H1 (cell line): ENCODE data around the gene E2F1. TPM values are rescaled to one million over a fixed set of nuclear protein-coding genes. Genes with fewer than 3 reads are reported as not detected.

Source experiments
- CREB1 ChIP-seq: IDR thresholded peaks from 2 replicates; pipeline ENCODE4 v1.6.1; 2012; ENCODE audit warnings: inconsistent platforms
- EP300 ChIP-seq, 2 experiments: IDR thresholded peaks; 1 replicate in 1 of 2; 2 replicates in 1 of 2; pipeline ENCODE4 v1.6.1; 2011 to 2012; ENCODE audit warnings: low read depth in 2 of 2, low read length in 2 of 2, mild to moderate bottlenecking in 2 of 2, borderline replicate concordance in 1 of 2, inconsistent platforms in 1 of 2, moderate library complexity in 1 of 2
- KDM1A ChIP-seq: fragments of 200-600, 300-600 bp; sonication (generic); IDR thresholded peaks from 2 replicates; pipeline ENCODE4 v1.7.1; 2016; ENCODE audit warnings: mild to moderate bottlenecking, low read length, borderline replicate concordance
- NANOG ChIP-seq: IDR thresholded peaks from 2 replicates; pipeline ENCODE4 v1.6.1; 2011; ENCODE audit warnings: low read length, low read depth, mild to moderate bottlenecking, inconsistent platforms; ENCODE audit not compliant: insufficient read depth, poor library complexity, severe bottlenecking
- RAD21 ChIP-seq, 2 experiments: IDR thresholded peaks in 1 of 2; conservative IDR thresholded peaks in 1 of 2; 2 replicates each; pipeline ENCODE4 v1.6.1; 2011; ENCODE audit warnings: low read depth in 2 of 2, low read length in 2 of 2, improper control_type of control experiment in 1 of 2, inconsistent platforms in 1 of 2, mild to moderate bottlenecking in 1 of 2, moderate library complexity in 1 of 2
- SP1 ChIP-seq: IDR thresholded peaks from 2 replicates; pipeline ENCODE4 v1.6.1; 2011; ENCODE audit warnings: low read depth, low read length
- SP2 ChIP-seq: IDR thresholded peaks from 2 replicates; pipeline ENCODE4 v1.6.1; 2012; ENCODE audit warnings: mild to moderate bottlenecking, low read length, inconsistent platforms
- SRF ChIP-seq: IDR thresholded peaks from 2 replicates; pipeline ENCODE4 v1.6.1; 2011; ENCODE audit warnings: mild to moderate bottlenecking, low read depth, low read length, moderate library complexity
- polyA plus RNA-seq, 7 experiments: library from polyadenylated mRNA; depleted of rRNA in 3 of 7; stranded (reverse) in 5 of 7; unstranded in 2 of 7; fragments of >200 nt in 5 of 7; fragments of 200-250 nt in 2 of 7; gene quantifications; 1 replicate in 5 of 7; 2 replicates in 1 of 7; 4 replicates in 1 of 7; pipeline versions ENCODE4 v1.2.1 to v1.2.3, GENCODE V29; 2011 to 2013; ENCODE audit warnings: missing spikeins in 2 of 7, mixed read lengths in 2 of 7
- total RNA-seq: library from RNA; stranded (reverse); fragmentation: NEBNext Ultra II Directional; extraction: Animal tissue kit (Norgen Biotek cat#: 25700); gene quantifications from 2 replicates; pipeline ENCODE4 v1.2.1, GENCODE V29; 2021
- TF ChIP-seq, protein P1 (sequence below): fragments of 300-600 bp; sonication (generic); IDR thresholded peaks from 2 replicates; pipeline ENCODE4 v1.7.1; 2012; ENCODE audit warnings: low read length, moderate library complexity, mild to moderate bottlenecking, inconsistent platforms; ENCODE audit not compliant: insufficient replicate concordance

Gene E2F1
- total and polyA plus RNA-seq, 2 of the 8 experiments (the other 6 are each of a cell fraction or from before 2014, with no cell fraction given) = 33.4 to 35.8 TPM

GRCh38 chr20:33687993-33688937, 2.1 kb upstream of the E2F1 start (continued):
- TF ChIP-seq, protein P1, sequence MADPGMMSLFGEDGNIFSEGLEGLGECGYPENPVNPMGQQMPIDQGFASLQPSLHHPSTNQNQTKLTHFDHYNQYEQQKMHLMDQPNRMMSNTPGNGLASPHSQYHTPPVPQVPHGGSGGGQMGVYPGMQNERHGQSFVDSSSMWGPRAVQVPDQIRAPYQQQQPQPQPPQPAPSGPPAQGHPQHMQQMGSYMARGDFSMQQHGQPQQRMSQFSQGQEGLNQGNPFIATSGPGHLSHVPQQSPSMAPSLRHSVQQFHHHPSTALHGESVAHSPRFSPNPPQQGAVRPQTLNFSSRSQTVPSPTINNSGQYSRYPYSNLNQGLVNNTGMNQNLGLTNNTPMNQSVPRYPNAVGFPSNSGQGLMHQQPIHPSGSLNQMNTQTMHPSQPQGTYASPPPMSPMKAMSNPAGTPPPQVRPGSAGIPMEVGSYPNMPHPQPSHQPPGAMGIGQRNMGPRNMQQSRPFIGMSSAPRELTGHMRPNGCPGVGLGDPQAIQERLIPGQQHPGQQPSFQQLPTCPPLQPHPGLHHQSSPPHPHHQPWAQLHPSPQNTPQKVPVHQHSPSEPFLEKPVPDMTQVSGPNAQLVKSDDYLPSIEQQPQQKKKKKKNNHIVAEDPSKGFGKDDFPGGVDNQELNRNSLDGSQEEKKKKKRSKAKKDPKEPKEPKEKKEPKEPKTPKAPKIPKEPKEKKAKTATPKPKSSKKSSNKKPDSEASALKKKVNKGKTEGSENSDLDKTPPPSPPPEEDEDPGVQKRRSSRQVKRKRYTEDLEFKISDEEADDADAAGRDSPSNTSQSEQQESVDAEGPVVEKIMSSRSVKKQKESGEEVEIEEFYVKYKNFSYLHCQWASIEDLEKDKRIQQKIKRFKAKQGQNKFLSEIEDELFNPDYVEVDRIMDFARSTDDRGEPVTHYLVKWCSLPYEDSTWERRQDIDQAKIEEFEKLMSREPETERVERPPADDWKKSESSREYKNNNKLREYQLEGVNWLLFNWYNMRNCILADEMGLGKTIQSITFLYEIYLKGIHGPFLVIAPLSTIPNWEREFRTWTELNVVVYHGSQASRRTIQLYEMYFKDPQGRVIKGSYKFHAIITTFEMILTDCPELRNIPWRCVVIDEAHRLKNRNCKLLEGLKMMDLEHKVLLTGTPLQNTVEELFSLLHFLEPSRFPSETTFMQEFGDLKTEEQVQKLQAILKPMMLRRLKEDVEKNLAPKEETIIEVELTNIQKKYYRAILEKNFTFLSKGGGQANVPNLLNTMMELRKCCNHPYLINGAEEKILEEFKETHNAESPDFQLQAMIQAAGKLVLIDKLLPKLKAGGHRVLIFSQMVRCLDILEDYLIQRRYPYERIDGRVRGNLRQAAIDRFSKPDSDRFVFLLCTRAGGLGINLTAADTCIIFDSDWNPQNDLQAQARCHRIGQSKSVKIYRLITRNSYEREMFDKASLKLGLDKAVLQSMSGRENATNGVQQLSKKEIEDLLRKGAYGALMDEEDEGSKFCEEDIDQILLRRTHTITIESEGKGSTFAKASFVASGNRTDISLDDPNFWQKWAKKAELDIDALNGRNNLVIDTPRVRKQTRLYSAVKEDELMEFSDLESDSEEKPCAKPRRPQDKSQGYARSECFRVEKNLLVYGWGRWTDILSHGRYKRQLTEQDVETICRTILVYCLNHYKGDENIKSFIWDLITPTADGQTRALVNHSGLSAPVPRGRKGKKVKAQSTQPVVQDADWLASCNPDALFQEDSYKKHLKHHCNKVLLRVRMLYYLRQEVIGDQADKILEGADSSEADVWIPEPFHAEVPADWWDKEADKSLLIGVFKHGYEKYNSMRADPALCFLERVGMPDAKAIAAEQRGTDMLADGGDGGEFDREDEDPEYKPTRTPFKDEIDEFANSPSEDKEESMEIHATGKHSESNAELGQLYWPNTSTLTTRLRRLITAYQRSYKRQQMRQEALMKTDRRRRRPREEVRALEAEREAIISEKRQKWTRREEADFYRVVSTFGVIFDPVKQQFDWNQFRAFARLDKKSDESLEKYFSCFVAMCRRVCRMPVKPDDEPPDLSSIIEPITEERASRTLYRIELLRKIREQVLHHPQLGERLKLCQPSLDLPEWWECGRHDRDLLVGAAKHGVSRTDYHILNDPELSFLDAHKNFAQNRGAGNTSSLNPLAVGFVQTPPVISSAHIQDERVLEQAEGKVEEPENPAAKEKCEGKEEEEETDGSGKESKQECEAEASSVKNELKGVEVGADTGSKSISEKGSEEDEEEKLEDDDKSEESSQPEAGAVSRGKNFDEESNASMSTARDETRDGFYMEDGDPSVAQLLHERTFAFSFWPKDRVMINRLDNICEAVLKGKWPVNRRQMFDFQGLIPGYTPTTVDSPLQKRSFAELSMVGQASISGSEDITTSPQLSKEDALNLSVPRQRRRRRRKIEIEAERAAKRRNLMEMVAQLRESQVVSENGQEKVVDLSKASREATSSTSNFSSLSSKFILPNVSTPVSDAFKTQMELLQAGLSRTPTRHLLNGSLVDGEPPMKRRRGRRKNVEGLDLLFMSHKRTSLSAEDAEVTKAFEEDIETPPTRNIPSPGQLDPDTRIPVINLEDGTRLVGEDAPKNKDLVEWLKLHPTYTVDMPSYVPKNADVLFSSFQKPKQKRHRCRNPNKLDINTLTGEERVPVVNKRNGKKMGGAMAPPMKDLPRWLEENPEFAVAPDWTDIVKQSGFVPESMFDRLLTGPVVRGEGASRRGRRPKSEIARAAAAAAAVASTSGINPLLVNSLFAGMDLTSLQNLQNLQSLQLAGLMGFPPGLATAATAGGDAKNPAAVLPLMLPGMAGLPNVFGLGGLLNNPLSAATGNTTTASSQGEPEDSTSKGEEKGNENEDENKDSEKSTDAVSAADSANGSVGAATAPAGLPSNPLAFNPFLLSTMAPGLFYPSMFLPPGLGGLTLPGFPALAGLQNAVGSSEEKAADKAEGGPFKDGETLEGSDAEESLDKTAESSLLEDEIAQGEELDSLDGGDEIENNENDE = no peak
- TF ChIP-seq NANOG = no peak
- TF ChIP-seq EP300 (IDR thresholded peaks at IDR 0.05; ENCODE audit: borderline replicate concordance in 1 of 2, low read depth in 2 of 2, low read length in 2 of 2) = no peak
- TF ChIP-seq SP1 = no peak
- no peak for TF ChIP-seq SRF
- TF ChIP-seq SP2 = no peak
- no peak for TF ChIP-seq RAD21 (IDR thresholded peaks at IDR 0.05 in 1 of 2, conservative IDR thresholded peaks at IDR 0.05 in 1 of 2; ENCODE audit: low read depth in 2 of 2, low read length in 2 of 2)
- TF ChIP-seq KDM1A = no peak
- no peak for TF ChIP-seq CREB1
